ENCODE results near the gene HMOX1.

Gene HMOX1

DNA sequence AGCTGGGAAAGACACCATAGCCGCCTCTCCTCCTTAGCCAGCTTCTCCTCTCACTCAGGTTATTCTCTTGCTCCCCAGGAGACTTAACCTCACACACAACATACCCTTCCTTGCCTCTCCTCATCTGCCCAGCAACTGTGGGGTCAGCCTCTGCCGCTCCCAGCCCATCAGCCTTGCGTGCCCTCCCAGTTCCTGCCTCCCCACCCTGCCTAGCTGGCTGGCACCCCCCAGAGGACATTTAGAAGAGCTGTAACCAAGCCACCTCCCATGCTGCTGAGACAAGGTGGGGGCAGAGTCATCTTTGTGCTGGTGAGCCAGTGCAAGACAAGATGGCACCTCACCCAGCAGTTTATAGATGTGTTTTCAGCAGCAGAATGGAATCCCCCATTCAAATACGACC lies 43.0 kb upstream of the HMOX1 start:
- TF ChIP-seq, protein P1, sequence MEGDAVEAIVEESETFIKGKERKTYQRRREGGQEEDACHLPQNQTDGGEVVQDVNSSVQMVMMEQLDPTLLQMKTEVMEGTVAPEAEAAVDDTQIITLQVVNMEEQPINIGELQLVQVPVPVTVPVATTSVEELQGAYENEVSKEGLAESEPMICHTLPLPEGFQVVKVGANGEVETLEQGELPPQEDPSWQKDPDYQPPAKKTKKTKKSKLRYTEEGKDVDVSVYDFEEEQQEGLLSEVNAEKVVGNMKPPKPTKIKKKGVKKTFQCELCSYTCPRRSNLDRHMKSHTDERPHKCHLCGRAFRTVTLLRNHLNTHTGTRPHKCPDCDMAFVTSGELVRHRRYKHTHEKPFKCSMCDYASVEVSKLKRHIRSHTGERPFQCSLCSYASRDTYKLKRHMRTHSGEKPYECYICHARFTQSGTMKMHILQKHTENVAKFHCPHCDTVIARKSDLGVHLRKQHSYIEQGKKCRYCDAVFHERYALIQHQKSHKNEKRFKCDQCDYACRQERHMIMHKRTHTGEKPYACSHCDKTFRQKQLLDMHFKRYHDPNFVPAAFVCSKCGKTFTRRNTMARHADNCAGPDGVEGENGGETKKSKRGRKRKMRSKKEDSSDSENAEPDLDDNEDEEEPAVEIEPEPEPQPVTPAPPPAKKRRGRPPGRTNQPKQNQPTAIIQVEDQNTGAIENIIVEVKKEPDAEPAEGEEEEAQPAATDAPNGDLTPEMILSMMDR (conservative IDR thresholded peaks at IDR 0.05; ENCODE audit: control insufficient read depth, insufficient read depth, low read depth, low read length), result no peak
- no peak for DNase-seq (ENCODE audit: low read depth)
- no peak overlapping the region for H3K4me3 ChIP-seq (ENCODE audit: control insufficient read depth, low read depth, low read length)

DNA sequence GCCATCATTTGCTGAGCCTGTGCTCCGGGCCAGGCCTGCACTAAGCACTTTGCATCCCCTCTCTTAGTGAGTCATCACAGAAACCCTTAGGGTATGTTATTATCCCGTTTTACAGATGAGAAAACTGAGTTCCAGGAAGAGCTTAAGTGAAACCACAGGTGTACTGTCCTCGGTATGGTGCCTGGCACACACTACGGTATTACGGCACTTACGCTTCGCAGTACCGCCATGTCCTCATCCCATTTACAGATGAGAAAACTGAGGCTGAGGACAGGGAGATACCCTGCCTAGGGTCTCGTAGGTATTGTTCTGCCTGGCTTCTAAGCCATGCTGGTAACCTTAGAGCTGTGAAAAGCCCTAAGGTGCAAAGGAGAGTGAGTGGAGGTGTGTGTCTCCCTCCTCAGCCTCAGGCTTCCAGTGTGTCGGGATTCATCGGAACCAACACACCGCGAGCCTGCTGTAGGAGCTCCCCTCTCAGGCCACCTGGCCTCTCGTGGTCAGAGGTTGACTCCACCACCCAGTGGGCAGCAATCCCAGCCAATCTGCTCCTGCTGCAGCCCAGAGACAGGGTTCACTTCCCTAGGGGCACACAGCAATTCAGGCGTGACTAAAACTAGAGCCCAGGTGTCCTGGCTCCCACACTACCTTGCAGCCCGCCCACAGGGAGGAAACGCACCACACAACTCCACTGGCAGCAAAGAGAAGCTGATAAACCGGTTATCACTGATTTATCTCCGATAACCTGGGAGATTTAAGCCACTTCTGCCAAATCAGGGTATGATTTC lies 39.6 kb upstream of the HMOX1 start:
- TF ChIP-seq, protein P1 (conservative IDR thresholded peaks at IDR 0.05; ENCODE audit: control insufficient read depth, insufficient read depth, low read depth, low read length), result no peak
- DNase-seq (ENCODE audit: low read depth), result no peak
- no peak overlapping the region for H3K4me3 ChIP-seq (ENCODE audit: control insufficient read depth, low read depth, low read length)

- DNase-seq (ENCODE audit: low read depth), result no peak
- H3K4me3 ChIP-seq (ENCODE audit: control insufficient read depth, low read depth, low read length), result no peak overlapping the region
Measured at GRCh38 chr22:35342390-35342789, 38.5 kb upstream of the HMOX1 start.

GRCh38 chr22:35343664-35344550 lies 37.0 kb upstream of the HMOX1 start:
- TF ChIP-seq, protein P1 (conservative IDR thresholded peaks at IDR 0.05; ENCODE audit: control insufficient read depth, insufficient read depth, low read depth, low read length), result no peak
- DNase-seq (ENCODE audit: low read depth), result no peak
- H3K4me3 ChIP-seq (ENCODE audit: control insufficient read depth, low read depth, low read length), result no peak overlapping the region

More at GRCh38 chr22:35342390-35342789, 38.5 kb upstream of the HMOX1 start:
- TF ChIP-seq, protein P1 (conservative IDR thresholded peaks at IDR 0.05; ENCODE audit: control insufficient read depth, insufficient read depth, low read depth, low read length), result no peak

GRCh38 chr22:35344956-35345690 lies 35.8 kb upstream of the HMOX1 start:
- TF ChIP-seq, protein P1 (conservative IDR thresholded peaks at IDR 0.05; ENCODE audit: control insufficient read depth, insufficient read depth, low read depth, low read length), result no peak
- no peak for DNase-seq (ENCODE audit: low read depth)
- H3K4me3 ChIP-seq (ENCODE audit: control insufficient read depth, low read depth, low read length), result no peak overlapping the region

DNA sequence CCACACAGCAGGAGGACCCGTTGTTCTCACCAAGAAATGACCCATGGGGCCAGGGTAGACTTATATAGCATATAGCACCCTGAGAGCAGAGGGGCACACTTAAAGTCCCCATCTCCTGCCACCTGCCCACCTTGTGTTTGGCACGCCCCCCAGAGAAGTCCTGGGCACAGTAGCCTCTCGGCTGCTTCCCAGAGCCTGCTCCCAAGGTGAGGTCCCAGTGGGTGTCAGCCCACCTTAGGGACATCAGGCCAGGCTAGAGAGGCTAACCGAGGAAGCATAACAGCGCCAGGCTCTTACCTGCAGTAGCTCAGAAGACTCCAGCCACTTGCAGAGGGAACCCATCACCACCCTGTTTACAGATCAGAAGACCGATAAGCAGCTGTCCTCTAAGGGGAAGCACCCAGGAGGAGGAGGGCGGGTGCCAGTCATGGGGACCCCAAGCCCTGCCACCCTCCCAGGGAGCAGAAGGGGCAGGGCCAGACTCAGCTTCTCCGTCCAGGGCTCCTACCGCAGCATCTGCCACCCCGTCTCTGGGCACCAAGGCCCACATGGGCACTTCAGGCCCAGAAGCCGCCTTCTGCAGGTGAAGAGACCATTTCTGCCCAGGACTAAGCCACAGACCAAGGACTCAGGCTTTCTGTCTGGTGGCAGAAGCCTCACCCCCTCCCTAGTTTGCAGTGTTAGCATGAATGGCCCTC lies 34.9 kb upstream of the HMOX1 start:
- TF ChIP-seq, protein P1 (conservative IDR thresholded peaks at IDR 0.05; ENCODE audit: control insufficient read depth, insufficient read depth, low read depth, low read length), result no peak
- H3K4me3 ChIP-seq (ENCODE audit: control insufficient read depth, low read depth, low read length), result no peak overlapping the region
- DNase-seq (ENCODE audit: low read depth), result no peak

Measured in fibroblast of mammary gland (primary cell).